NCI-H748 (cell line): Measurements from ENCODE around the gene AP1M1.

Experiments used
- DNase-seq: peaks from one replicate; lab custom pipeline; 2025; ENCODE audit not compliant: unreplicated experiment; lab: John Stamatoyannopoulos, UW

The AP1M1 gene

GRCh38 chr19:16185123-16185767, 12.5 kb upstream of the AP1M1 start, which contains the start of gene FAM32A:
FAM32A (plus strand) TSS chr19:16185410; CDS start chr19:16185443, 33 bp downstream.
- peak; percentile 97 for DNase-seq

- DNase-seq = peak; percentile 53
These were observed 12.0 kb upstream of the AP1M1 start for GRCh38 chr19:16185768-16186123.

GRCh38 chr19:16188521-16188920, 9.2 kb upstream of the AP1M1 start:
- no peak for DNase-seq

- no peak for DNase-seq
These were observed 7.5 kb upstream of the AP1M1 start for GRCh38 chr19:16190198-16190597.

GRCh38 chr19:16190736-16191135, 7.0 kb upstream of the AP1M1 start:
- no peak for DNase-seq

GRCh38 chr19:16191216-16191908, 6.3 kb upstream of the AP1M1 start:
- no peak for DNase-seq

GRCh38 chr19:16193466-16193865, 4.2 kb upstream of the AP1M1 start:
- no peak for DNase-seq

GRCh38 chr19:16197188-16197621, 506 bp upstream of the AP1M1 start:
- no peak for DNase-seq

GRCh38 chr19:16198370-16198651, 600 bp downstream of the AP1M1 start:
- no peak for DNase-seq

- no peak for DNase-seq
These were observed 1.7 kb downstream of the AP1M1 start for GRCh38 chr19:16199275-16199932.

- no peak for DNase-seq
These were observed 2.6 kb downstream of the AP1M1 start for GRCh38 chr19:16200038-16201010.

GRCh38 chr19:16201011-16201391, 3.3 kb downstream of the AP1M1 start:
- no peak for DNase-seq

GRCh38 chr19:16202320-16203255, 4.9 kb downstream of the AP1M1 start:
- DNase-seq = no peak

GRCh38 chr19:16203256-16204004, 5.7 kb downstream of the AP1M1 start:
- no peak for DNase-seq

GRCh38 chr19:16204005-16204294, 6.2 kb downstream of the AP1M1 start:
- DNase-seq = no peak

- DNase-seq = no peak
These were observed 7.7 kb downstream of the AP1M1 start for GRCh38 chr19:16205205-16206045.

- DNase-seq = no peak
These were observed 8.4 kb downstream of the AP1M1 start for GRCh38 chr19:16206046-16206605.

GRCh38 chr19:16206637-16207036, 8.9 kb downstream of the AP1M1 start:
- no peak for DNase-seq
